GM08714 (cell line): ENCODE measurements around the gene ATF7IP.
"Not testable (repeated sequence)": the region's sequence is repeated elsewhere in the genome, so short reads cannot be mapped to it uniquely, and the experiment has no call there.

Experiments
- H3K4me3 ChIP-seq: fragments of 200-500 bp; sonication (Bioruptor generic); 2 replicates; pipeline ENCODE4 v1.5.1; 2014; ENCODE audit warnings: mild to moderate bottlenecking, low read length, inconsistent platforms
- ZNF274 ChIP-seq: IDR thresholded peaks from 2 replicates; pipeline ENCODE4 v1.6.1; 2012; ENCODE audit warnings: mild to moderate bottlenecking, low read depth, low read length

The ATF7IP gene

GRCh38 chr12:14394317-14395073 lies 29.0 kb downstream of the ATF7IP start:
- peak overlapping the region; percentile 11; the same call in 1 of the 2 replicates for H3K4me3 ChIP-seq
- no peak for TF ChIP-seq ZNF274

DNA sequence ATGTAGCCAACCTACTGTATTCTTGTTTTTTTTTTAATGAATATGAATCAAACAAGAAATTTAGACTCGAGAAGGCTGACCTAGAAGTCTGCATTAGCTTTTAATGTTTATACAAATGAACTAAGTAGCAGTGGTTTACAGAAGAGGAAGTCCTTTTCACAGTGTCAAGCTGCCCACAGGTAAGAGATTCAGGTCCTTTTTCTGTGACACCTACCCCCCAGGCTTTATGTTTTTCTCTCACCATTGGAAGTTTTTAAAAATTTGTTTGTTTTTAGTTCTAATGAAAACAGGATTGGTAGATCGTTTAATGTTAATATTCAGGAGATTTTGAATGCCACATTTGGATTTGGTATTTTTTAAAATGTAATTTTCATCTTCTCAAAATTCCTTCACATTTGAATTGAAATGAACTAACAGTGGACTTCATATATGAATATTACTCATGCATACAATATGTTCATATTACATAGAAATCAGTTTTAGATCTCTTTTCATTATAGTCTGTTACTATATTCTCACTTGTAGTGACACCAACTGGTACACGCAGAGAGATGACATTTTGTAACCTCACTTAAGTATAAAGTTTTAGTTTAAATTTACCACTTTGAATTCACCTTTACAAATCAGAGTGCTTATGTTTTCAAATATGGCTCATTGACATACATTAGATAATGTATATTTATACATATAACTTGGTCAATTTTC lies 29.7 kb downstream of the ATF7IP start:
- no peak for TF ChIP-seq ZNF274
- H3K4me3 ChIP-seq = peak overlapping the region; percentile 11; the same call in 1 of the 2 replicates

GRCh38 chr12:14396071-14396470 lies 30.6 kb downstream of the ATF7IP start:
- no peak for TF ChIP-seq ZNF274
- no peak overlapping the region for H3K4me3 ChIP-seq

DNA sequence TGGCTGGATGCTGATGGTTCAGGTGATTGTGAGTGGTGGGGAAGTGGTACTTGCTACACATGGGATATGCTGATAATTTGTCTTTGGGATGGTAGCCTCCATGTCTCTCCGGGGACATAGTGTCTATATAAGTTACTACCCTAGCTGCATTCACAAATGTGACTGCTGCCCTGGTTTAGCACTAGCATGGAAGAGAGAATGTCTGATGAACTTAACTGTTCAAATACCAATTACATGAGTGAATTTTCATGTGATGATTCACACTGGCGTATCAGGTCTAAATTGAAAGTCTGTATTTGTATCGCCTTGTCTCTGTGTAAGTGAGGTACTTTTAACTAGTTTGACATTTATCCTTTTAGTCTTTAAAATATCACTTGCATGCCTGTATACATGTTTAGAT lies 34.4 kb downstream of the ATF7IP start:
- no peak overlapping the region for H3K4me3 ChIP-seq
- TF ChIP-seq ZNF274 = no peak

GRCh38 chr12:14400599-14400998 lies 35.1 kb downstream of the ATF7IP start:
- H3K4me3 ChIP-seq = no peak overlapping the region
- TF ChIP-seq ZNF274 = no peak

DNA sequence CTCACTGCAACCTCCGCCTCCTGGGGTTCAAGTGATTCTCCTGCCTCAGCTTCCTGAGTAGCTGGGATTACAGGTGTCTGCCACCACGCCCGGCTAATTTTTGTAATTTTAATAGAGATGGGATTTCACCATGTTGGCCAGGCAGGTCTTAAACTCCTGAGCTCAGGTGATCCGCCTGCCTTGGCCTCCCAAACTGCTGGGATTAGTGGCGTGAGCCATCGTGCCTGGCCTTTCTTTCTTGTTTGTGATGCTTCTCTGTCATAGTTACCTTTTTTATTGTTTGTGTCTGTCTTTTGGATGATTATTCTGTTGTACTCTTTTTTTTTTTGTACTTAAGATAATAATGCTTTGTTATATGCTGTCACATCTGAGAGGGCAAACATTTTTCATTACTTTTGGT lies 35.8 kb downstream of the ATF7IP start:
- not testable (repeated sequence) for H3K4me3 ChIP-seq

DNA sequence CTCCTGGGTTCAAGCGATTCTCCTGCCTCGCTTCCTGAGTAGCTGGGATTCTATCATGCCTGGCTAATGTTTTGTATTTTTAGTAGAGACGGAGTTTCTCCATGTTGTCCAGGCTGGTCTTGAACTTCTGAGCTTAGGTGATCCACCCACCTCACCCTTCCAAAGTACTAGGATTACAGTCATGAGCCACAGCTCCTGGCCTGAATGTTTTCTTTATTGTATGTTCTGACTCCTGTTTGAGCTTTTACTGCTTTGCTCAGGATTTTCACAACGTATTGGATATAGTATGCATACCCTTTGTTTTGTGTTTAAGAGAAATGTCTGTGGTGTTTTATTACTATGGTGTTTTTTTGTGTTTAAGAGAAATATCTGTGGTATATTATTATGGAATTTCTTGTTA lies 37.2 kb downstream of the ATF7IP start:
- H3K4me3 ChIP-seq = no peak overlapping the region
- TF ChIP-seq ZNF274 = no peak

DNA sequence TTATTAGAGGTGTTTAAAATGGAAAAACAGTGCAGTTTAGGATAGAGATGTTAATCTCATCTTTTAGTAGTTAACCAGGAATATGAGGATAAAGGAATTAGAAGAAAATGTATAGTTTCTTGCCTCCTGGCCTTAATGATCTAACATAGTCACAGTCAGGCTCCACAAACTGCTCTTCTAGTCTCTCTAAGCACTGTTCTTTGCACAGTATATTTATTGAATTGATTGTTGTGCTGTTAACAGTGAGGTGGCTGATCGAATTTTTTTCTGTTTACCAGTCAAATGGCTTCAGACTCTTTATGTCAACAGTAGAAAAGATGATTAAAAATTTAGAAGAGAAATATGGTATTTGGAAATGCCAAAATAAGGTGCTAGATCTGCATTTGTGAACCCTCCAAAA lies 37.8 kb downstream of the ATF7IP start:
- no peak for TF ChIP-seq ZNF274

DNA sequence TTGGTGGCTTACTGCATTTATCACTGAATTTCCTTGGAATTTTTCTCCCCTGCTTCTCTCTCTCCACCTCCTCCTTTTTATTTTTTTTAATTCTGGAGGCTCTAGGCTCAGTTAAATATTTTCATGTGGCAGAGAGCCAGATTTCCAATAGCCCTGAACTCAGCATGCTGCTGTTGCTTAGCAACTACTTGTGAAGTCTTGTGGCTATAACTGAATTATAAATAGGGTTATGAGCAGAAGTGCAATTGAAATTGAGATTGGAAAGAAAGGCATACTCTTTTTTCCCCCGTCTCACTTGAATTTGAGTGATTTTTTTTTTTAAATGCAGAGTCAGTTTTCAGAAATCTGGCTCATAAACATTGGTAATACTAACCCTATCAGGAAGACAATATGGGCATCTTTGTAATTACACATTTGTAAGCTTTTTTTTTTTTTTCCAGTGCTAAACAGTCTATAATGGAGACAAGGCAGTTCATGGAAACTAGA lies 38.3 kb downstream of the ATF7IP start:
- H3K4me3 ChIP-seq = no peak overlapping the region
- TF ChIP-seq ZNF274 = no peak

More for the DNA sequence above, 37.8 kb downstream of the ATF7IP start:
- no peak overlapping the region for H3K4me3 ChIP-seq

- not testable (repeated sequence) for H3K4me3 ChIP-seq
Measured at GRCh38 chr12:14405407-14405806, 39.9 kb downstream of the ATF7IP start.

DNA sequence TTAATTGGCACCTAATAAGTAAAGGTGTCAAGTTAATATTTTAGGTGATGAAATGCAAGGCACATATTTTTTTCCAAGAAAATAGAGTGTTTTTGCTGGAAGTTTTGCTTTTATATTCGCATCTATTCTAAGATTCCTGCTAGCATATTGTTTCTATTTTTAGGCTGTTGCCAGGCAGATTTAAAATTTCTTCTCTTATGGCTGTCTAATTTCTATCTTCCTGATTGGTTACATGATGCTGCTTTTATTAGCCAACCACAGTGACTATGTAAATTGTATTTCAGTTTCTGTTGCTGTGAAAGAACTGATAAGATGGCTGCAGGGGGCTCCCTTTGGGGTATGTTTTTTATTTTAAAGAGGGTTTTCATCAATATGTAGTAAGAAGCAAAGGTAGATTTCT lies 42.7 kb downstream of the ATF7IP start:
- TF ChIP-seq ZNF274 = no peak
- H3K4me3 ChIP-seq = no peak overlapping the region

GRCh38 chr12:14410177-14410576 lies 44.7 kb downstream of the ATF7IP start:
- TF ChIP-seq ZNF274 = no peak
- no peak overlapping the region for H3K4me3 ChIP-seq

- no peak overlapping the region for H3K4me3 ChIP-seq
- TF ChIP-seq ZNF274 = no peak
Measured at GRCh38 chr12:14410841-14411569, 45.5 kb downstream of the ATF7IP start.

GRCh38 chr12:14416658-14417057 lies 51.2 kb downstream of the ATF7IP start:
- TF ChIP-seq ZNF274 = no peak
- H3K4me3 ChIP-seq = no peak overlapping the region

DNA sequence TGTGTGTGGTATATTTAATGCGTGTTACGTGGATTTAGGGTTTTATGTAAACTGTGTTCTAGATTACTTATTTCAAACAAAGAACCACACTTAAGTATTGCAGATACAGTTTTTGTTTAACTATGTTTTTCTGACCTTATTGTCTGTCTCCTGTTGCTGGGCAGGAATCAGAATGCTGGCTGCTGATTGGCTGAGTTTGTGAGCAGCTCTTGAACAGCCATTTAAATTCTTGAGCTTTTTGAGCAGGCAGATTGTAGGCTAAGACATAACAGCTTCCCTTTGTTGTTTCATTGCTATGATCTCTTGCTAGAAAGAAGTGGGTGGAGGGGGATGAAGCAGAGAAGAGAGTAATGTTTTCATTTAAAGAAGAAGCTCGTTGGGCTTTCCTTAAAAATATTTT lies 52.2 kb downstream of the ATF7IP start:
- H3K4me3 ChIP-seq = no peak overlapping the region
- TF ChIP-seq ZNF274 = no peak
